ENCODE data around the gene DEFB132.

DNA sequence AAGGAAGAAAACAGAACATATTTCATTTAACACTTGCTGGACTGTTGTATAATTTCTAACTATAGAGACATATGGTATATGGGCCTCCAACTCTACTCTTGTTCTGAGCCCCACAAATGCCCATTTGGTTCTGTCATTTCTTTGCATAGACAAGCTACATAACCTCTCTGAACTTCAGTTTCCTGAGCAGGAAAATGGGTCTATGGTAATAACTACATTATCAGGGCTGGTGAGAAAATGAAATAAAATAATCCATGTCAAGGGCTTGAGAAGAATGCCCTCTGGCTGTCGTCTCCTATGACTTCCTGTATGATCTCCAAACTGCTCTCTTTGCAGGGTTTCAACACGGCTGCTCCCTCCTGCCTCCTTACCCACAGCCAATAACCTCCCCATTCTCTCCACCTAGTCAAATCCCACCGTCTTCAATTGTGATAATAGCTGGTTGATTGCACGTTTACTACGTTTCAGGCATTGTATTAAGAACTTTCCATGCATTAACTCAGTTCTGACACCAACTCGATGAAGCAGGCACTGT, 51.8 kb downstream of the DEFB132 start:
- no peak for TF ChIP-seq CTCF (IDR thresholded peaks at IDR 0.05)
- TF ChIP-seq POLR2A (IDR thresholded peaks at IDR 0.05), result no peak
